ENCODE measurements around the gene ITGB6.

- TF ChIP-seq POLR2AphosphoS5 (IDR thresholded peaks at IDR 0.05; ENCODE audit: insufficient read depth, low read depth, low read length) (peak; percentile 95), CTCF (IDR thresholded peaks at IDR 0.05; ENCODE audit: extremely low read depth in 1 of 2, insufficient read depth in 1 of 2, low read depth in 1 of 2, low read length in 2 of 2) (no peak), GATA2 (IDR thresholded peaks at IDR 0.05; ENCODE audit: insufficient read depth, insufficient read length, low read depth, low read length) (peak; percentile 72), EZH2 (IDR thresholded peaks at IDR 0.05; ENCODE audit: borderline replicate concordance, low read depth, low read length, severe bottlenecking) (no peak)
These were observed 8.0 kb upstream of the ITGB6 start for GRCh38 chr2:160207804-160208654.
